CD4-positive, alpha-beta T cell treated with Interleukin-6 at 100 ng/mL for 8 hours (primary cell): ENCODE data around the gene CHPT1.

Source experiments
- DNase-seq: peaks from one replicate; pipeline ENCODE4 v3.0.0-alpha.2; 2020; ENCODE audit warnings: mixed read lengths, low spot score

CHPT1 gene

GRCh38 chr12:101685092-101685491, 12.3 kb upstream of the CHPT1 start:
- DNase-seq, result no peak

- no peak for DNase-seq
Observed at GRCh38 chr12:101686176-101686575, 11.3 kb upstream of the CHPT1 start.

- no peak for DNase-seq
Observed at GRCh38 chr12:101690544-101691098, 6.8 kb upstream of the CHPT1 start.

- DNase-seq, result no peak
Observed at GRCh38 chr12:101691503-101692096, 5.8 kb upstream of the CHPT1 start.

- no peak for DNase-seq
Observed at GRCh38 chr12:101694297-101694848, 3.1 kb upstream of the CHPT1 start.

GRCh38 chr12:101694986-101695385, 2.5 kb upstream of the CHPT1 start:
- no peak for DNase-seq

- no peak for DNase-seq
Observed at GRCh38 chr12:101695706-101696105, 1.7 kb upstream of the CHPT1 start.

- DNase-seq, result no peak
Observed at GRCh38 chr12:101696251-101697196, 916 bp upstream of the CHPT1 start.

- DNase-seq, result no peak
Observed at GRCh38 chr12:101697930-101698799, 725 bp downstream of the CHPT1 start.

GRCh38 chr12:101698800-101699347, 1.4 kb downstream of the CHPT1 start:
- DNase-seq, result no peak

- no peak for DNase-seq
Observed at GRCh38 chr12:101700299-101700820, 2.9 kb downstream of the CHPT1 start.

GRCh38 chr12:101703487-101703886, 6.0 kb downstream of the CHPT1 start:
- no peak for DNase-seq

- no peak for DNase-seq
Observed at GRCh38 chr12:101706403-101706802, 9.0 kb downstream of the CHPT1 start.

GRCh38 chr12:101707131-101707782, 9.8 kb downstream of the CHPT1 start:
- DNase-seq, result no peak

- no peak for DNase-seq
Observed at GRCh38 chr12:101710288-101710687, 12.8 kb downstream of the CHPT1 start.

- no peak for DNase-seq
Observed at GRCh38 chr12:101713059-101713682, 15.7 kb downstream of the CHPT1 start.

GRCh38 chr12:101713930-101714329, 16.5 kb downstream of the CHPT1 start:
- no peak for DNase-seq

GRCh38 chr12:101714877-101715444, 17.5 kb downstream of the CHPT1 start:
- no peak for DNase-seq

GRCh38 chr12:101719566-101719965, 22.1 kb downstream of the CHPT1 start:
- no peak for DNase-seq

- DNase-seq, result no peak
Observed at GRCh38 chr12:101720118-101720517, 22.7 kb downstream of the CHPT1 start.
